GM19452 (cell line): Measurements from ENCODE around the gene ABHD16B.
"Not testable (repeated sequence)": the region's sequence is repeated elsewhere in the genome, so short reads cannot be mapped to it uniquely, and the experiment has no call there.

Experiments used
- ATAC-seq: cut with Tn5 transposase; IDR thresholded peaks from one replicate; pipeline ENCODE4 v1.9.1; 2021; ENCODE audit not compliant: unreplicated experiment

Gene ABHD16B

DNA sequence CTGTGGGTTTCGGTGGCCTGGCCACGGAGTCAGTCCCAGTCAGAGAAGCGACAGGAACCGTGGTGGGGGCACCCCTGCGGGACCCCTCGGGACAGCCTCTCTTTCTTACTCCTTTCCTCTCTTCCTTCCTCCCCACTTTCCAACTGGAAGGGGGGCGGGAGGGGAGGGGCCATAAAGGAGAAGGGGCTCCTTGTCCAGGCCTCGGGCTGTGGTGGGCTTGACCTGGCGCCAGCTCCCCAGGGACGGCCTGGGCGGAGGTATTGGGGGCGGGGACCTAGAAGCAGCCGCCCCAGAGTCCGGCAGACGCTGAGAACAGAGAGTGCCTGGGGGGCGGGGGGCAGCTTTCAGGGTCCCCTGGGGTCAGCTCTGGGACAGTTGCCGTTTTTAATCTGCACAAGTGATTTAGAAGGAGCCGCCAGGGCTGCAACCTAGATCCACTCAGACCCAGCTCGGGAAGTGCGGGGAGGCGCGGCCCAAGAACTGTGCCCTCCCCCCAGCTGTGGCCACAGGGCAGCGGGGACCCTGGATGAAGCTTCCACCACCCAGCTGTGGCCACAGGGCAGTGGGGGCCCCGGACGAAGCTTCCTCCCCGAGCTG, 6.4 kb upstream of the ABHD16B start:
- ATAC-seq, result no peak

DNA sequence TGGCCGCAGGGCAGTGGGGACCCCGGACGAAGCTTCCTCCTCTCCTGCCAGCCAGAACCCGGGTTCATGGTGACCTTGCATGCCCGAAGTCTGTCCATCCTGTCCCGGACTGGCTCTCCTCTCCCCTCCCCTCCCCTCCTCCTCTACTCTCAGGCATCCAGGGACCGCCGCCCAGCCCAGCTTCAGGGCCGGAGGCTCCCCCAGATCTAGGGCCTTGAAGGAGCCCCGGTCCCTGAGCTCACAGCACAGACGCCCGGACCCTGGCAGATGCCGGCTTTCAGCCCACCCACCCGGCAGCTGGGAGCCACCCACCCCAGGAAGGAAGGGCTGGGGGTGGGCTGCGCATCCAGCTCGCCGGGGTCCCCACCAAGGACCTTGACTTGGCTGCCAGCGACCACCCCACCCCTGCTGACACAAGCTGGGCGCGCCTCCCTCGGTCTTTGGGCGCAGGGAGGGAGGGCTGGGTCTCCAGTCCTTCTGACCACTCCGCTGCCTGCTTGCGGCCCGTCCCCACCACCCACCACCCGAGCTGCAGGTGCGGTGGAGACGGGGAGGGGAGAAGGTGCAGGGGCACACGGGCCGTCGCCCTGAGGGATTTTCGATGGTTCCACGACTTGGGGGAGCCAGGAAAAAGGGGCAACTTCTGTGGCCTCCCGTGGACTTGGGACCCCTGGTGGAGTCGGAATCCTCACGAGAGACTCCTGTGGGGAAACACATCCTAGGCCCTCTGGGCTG, 5.8 kb upstream of the ABHD16B start:
- no peak for ATAC-seq

DNA sequence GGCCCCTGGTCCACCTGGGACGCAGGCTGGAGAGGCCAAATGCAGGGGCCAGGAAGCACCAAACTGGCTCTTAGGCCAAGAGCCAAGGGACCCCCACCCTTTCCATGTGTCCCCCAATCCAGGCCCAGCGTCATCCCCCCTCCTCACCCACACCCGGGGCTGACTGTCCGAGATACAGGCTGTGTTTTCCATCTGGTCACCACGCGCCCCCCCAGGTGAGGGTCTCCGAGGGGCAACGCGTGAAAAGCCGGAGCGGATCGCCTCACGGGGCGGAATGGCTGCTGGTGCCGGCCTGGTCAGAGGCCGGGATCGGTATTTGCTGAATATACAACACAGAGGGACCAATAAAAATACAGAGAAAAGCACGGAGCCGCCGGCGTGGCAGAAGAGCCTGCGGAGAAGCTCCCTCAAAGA, 5.2 kb upstream of the ABHD16B start:
- ATAC-seq, result no peak

DNA sequence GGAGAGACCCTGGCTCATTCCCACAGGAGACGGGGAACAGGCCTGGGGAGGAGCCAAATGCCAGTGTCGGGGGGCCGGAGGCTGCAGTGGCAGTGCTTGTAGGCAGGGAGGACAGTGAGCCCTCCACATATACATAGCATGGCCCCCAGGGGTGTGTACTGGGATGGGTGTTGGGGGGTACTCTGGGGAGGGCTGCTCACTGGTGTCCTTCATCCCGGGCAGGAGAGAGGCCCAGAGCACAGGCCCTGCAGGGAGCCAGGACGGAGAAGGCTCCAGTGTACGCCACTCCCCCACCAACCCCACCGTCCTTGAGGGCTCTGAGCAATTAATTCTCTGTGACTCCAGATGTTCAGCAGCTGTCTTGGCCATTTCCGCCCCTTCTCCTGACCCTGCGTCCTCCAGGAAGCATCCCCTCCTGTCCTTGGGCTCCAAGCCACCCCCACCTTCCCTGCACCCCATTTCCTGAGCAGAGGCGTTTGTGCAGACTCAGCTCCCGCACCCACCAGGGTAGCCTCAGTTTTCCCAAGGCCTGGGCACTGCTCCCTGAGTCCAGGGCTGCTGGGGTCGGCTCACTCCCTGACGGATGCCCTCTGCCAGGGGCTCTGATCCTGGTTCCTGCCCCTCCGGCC, 3.4 kb upstream of the ABHD16B start:
- ATAC-seq, result no peak

GRCh38 chr20:63858393-63859165, 2.7 kb upstream of the ABHD16B start:
- no peak for ATAC-seq

GRCh38 chr20:63859166-63859699, 2.1 kb upstream of the ABHD16B start:
- no peak for ATAC-seq

DNA sequence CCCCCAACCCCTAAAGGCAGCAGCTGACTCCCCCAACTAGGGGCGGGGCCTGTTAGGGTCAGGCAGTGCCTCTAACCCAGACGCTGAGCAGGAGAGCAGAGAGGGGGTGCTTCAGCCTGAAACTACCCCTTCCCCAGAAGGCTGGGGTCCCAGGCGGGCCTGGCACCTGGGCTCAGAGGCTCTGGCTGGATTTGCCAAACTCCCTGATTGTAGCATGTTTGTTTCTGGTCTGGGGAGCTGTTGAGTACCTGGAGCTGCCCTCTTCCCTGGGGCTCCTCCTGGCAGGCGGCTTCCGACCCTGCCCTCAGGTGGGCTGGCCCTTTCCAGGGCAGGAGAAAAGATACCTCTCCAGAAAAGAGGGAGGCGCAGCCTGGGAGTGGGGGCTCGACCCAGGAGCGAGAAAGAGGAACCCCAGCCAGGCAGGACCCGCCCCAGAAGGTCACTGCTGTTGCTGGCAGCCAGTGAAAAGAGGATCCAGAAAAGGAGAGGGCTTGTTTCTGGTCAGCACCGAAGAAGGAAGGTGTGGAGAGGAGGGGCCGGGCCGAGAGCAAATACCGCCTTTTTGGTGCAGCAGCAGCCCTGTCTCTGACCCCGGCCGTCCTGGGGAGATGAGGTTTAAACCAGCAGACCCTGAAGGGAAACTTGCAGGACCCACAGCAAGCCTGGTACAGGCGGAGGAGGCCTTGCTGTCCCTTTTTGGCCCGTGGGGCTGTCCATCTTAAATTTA, 810 bp upstream of the ABHD16B start:
- no peak for ATAC-seq

- no peak for ATAC-seq
Observed at GRCh38 chr20:63861981-63862901, 943 bp downstream of the ABHD16B start.

DNA sequence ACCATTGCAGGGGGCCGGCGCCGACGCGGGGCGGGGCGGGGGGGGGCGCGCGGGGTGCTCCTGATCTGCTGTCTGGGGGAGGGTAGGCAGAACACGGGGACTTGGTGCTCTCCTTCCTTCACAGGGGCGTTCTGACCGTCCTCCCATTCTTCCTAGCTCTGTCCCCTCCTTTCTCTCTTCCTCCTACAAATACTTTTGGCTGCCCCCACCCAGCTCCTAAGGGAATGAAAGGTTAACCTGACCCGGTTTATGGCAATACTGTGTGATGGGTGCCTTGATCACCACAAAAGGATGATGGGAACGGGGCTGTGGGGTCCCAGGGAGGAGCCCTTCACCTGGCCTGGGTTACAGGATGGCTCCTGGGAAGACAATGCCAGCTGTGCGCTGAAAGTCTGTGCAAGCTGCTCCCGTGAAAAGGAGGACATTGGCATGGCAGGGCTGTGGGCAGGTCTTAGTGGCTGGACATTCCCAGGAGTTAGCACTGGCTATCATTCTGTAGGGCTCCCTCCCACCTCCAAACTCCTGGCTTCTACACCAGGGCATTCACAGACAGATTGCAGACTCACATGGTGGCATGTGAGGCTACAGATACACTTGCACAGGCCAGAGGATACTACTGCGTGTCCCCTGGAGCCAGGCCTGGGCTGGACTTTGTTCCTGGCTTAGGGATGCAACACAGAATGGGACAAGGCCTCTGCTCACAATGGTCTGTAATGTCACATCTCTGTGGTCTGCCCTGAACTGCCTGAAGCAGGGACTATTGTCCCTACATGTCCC, 1.9 kb downstream of the ABHD16B start:
- ATAC-seq, result no peak

DNA sequence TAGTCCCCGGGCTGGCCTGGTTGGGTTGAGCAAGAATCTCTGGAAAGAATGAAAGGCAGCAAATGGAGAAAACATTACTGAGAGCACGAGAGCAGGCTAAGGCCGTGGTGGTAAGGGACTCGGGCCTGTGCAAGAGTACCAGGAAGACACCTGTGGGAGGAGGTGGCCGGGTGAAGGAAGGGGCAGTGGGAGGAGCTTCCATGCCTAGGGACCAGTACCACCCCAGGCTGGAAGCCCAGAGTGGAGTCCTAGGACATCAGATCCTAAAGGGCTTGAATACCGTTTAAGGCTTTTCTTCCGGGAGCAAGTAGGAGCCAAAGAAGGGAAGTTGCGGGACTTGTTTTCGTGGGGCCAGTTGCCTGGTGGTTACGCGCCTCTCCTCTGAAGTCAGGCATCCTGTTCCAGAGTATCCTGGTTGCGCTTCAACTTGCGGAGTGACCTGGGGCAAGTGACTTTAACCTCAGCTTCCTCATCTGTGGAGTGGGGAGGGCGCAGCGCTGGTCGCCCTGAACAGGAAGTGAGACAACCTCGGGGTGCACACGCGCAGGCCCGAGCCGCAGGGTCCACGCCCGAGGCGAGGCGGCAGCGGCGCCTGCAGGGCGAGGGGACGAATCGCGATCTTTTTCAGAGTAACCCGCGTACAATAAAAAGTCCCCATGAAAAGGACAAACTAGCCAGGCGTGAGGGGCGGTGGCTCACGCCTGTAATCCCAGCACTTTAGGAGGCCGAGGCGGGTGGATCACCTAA, 2.7 kb downstream of the ABHD16B start:
- ATAC-seq, result peak; percentile 58

- no peak for ATAC-seq
Observed at GRCh38 chr20:63864545-63864977, 3.3 kb downstream of the ABHD16B start.

DNA sequence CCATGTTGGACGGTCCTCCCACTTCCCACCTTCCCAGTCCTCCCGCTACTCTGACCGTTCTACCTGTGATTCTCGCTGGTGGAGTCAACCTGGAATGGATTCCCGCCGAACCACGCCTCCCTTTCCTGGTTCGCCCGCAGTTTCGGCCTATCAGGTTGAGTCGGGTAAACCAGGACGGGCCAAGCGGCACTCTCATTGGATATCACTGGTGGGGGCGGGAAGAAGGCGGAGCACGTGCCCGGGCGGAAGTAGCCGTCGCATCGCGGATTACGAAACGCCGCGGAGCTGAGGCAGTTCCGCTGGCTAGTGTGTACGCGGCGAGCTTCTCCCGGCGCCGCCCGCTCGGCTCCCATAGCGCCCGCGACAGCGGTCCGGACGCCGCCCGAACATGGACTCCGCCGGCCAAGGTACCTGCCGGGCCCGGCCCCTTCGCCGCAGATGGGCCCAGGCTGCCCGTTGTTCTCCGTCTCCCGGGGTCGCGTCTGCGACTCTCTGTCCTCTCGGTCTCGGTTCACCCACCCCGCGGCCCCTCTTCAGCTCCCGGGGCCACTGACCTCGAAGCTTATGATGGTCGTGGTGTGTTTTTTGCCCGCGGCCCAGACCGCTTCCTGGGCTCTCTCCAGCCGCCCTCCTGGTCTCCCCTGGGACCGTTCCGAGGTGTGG, 3.8 kb downstream of the ABHD16B start, which contains the start of gene TPD52L2:
Gene TPD52L2 (plus strand): TSS at position 293 of the 663 bp plus-strand sequence. CDS start 96 bp downstream, at position 389.
- peak; percentile 67 for ATAC-seq

GRCh38 chr20:63867042-63867441, 5.7 kb downstream of the ABHD16B start:
- not testable (repeated sequence) for ATAC-seq

DNA sequence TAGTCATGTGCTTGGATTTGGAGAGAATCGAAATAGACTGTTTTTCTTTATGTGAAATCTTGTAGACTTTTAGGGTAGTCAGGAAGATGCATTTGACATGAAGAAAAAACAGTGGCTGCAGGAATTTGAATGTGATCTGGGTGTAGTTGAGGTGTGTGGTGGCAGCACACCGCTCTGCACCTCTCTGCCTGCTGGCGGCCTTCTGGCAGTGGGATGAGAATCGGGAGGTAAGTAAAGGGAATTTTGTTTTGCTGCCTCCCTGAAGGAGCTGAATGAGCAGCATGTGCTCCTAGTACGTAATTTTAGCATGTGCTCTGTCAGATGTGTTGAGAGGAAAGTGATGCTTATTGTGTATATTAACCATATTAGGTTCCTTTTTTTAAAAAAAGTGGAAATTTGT, 7.0 kb downstream of the ABHD16B start:
- no peak for ATAC-seq

GRCh38 chr20:63873477-63873971, 12.2 kb downstream of the ABHD16B start:
- no peak for ATAC-seq

DNA sequence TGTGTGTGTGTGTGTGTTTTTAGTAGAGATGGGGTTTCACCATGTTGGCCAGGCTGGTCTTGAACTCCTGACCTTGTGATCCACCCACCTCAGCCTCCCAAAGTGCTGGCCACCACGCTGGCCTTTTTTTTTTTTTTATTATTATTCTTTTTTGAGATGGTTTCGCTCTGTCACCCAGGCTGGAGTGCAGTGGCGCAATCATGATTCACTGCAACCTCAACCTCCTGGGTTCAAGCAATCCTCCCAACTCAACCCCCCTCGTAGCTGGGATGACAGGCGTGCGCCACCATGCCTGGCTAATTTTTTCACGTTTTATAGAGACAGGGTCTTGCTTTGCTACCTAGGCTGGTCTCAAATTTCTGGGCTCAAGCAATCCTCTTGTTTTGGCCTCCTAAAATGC, 12.9 kb downstream of the ABHD16B start:
- not testable (repeated sequence) for ATAC-seq

DNA sequence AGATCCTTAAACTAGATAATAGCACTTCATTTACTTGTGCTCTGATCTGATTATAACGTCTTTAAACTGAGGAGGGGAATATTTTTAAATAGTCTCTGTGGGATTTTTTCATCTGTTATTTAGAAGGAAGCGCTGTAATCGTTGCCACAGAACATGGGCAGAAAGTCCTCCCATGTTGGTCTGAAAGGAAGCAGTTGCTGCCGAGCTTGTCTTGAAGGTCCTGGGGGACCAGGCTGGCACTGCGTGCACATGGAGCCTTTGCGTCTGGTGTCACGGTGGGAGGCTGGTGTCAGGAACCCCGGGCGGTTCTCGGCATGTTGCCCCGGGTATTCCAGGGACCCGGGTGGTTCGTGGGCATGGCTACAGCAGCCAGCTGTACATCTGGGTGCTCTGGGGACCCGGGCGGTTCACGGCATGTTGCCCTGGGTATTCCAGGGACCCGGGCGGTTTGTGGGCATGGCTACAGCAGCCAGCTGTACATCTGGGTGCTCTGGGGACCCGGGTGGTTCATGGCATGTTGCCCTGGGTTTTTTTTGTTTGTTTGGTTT, 15.3 kb downstream of the ABHD16B start:
- ATAC-seq, result no peak
